Posterior vena cava (tissue), 2 donors: ENCODE results near the gene IL12RB1. TPM values are rescaled to one million over a fixed set of nuclear protein-coding genes. Genes with fewer than 3 reads are reported as not detected.

Source experiments
- DNase-seq: peaks from one replicate; pipeline ENCODE4 v3.0.0-alpha.2; 2020; ENCODE audit warnings: low spot score
- intact Hi-C, 2 donors: fragments of 100-400 bp; cut with DNase I; formaldehyde crosslinking; loops; one replicate each; pipeline versions ENCODE4 v1.14.1 to v1.14.2; 2022 to 2023
- long read RNA-seq, 2 donors: library from polyadenylated mRNA; unstranded; transcript quantifications; one replicate each; pipeline ENCODE4 v2.0.0, GENCODE V29; 2020 to 2021
- total RNA-seq, 2 donors: library from RNA; stranded (reverse); fragmentation: NEBNext Ultra II Directional; extraction: Animal tissue kit (Norgen Biotek cat#: 25700); gene quantifications; one replicate each; pipeline ENCODE4 v1.2.1, GENCODE V29; 2021
- donor health status: DM: yes; HTN: yes; CAD: no.
- donor health status: DM: yes; HTN: yes; CAD: no.

IL12RB1 gene
- 1 to 10 TPM; 1.7 to 2.3 TPM for total RNA-seq
- long read RNA-seq, donor 1 = 0 reads
- long read RNA-seq, donor 2 = 0 reads

- DNase-seq = no peak
- intact Hi-C loops = no loop called here
Measured at GRCh38 chr19:18086590-18087138, at the start of gene IL12RB1. IL12RB1 (minus strand) TSS chr19:18086934; CDS start chr19:18086823, 111 bp downstream.

DNA sequence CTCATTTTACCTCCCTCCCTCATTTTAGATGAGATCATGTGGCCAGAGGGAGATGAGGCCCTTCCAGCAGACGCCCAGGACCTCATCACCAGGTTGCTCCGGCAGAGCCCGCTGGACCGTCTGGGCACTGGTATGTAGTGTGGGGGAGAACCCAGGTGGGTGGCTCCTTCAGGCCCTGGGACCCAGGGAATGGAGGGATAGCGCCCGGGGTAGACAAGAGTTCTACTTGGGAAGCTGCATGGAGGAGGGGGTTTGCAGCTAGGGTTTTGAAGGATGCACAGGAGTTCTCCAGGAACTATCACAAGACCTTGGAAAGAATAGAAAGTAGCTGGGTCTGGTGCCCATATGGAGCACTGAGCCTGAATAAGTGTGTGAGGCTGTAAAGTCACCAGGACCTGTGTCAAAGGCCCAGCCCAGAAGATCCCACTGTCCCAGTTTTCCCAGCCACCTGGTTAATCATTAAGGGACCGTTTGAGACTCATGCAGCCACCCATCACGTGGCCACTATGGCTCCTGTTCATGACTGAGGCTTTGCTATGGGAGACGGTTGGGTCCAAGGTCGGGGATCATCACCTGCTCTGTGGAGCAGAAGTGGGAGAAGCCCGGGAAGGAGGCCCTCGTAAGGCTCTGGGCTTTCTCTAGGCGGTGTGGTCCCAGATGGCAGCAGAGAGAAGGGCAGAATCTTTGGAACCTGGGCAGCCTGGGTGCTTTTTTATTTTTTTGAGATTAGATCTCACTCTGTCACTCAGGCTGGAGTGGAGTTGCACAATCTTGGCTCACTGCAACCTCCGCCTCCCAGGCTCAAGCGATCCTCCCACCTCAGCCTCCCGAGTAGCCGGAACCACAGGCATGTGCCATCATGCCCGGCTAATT, 49.2 kb upstream of the IL12RB1 start:
- DNase-seq = no peak
- intact Hi-C loops = no loop called here

- DNase-seq = no peak
- intact Hi-C loops = no loop called here
Measured at GRCh38 chr19:18131841-18132596, 45.3 kb upstream of the IL12RB1 start.

- no peak for DNase-seq
- intact Hi-C loops = no loop called here
Measured at GRCh38 chr19:18130523-18131242, 43.9 kb upstream of the IL12RB1 start.

- intact Hi-C loops = loop anchor here in 1 of 2 donors (10.0 kb wide), 1 partner anchor 794 kb away; the partner anchor contains the start of genes ANO8 and GTPBP3
- DNase-seq = no peak
Measured at GRCh38 chr19:18128805-18129204, 42.1 kb upstream of the IL12RB1 start.

GRCh38 chr19:18128044-18128443, 41.3 kb upstream of the IL12RB1 start:
- intact Hi-C loops = loop anchor here in 1 of 2 donors (10.0 kb wide), 1 partner anchor 793 kb away; the partner anchor contains the start of genes ANO8 and GTPBP3
- no peak for DNase-seq

- intact Hi-C loops = loop anchor here in 1 of 2 donors (10.0 kb wide), 1 partner anchor 791 kb away; the partner anchor contains the start of genes ANO8 and GTPBP3
Measured at GRCh38 chr19:18126097-18126496, 39.4 kb upstream of the IL12RB1 start.

DNA sequence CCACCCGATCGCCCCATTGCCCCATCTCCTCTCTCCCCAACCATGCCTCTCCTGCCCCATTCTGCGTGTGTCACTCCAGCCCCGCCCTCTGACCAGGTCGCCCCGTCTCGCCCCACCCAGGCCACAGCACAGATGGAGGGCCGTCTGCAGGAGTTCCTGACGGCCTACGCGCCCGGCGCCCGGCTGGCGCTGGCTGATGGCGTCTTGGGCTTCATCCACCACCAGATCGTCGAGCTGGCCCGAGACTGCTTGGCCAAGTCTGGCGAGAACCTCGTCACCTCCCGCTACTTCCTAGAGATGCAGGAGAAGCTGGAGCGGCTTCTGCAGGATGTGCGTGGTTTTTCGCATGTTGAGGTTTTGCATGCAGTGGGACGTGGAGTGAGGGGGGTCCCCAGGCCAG, 37.1 kb upstream of the IL12RB1 start:
- DNase-seq = no peak
- intact Hi-C loops = loop anchor here in 1 of 2 donors (10.0 kb wide), 1 partner anchor 789 kb away; the partner anchor contains the start of genes ANO8 and GTPBP3

More at GRCh38 chr19:18126097-18126496, 39.4 kb upstream of the IL12RB1 start:
- DNase-seq = no peak

DNA sequence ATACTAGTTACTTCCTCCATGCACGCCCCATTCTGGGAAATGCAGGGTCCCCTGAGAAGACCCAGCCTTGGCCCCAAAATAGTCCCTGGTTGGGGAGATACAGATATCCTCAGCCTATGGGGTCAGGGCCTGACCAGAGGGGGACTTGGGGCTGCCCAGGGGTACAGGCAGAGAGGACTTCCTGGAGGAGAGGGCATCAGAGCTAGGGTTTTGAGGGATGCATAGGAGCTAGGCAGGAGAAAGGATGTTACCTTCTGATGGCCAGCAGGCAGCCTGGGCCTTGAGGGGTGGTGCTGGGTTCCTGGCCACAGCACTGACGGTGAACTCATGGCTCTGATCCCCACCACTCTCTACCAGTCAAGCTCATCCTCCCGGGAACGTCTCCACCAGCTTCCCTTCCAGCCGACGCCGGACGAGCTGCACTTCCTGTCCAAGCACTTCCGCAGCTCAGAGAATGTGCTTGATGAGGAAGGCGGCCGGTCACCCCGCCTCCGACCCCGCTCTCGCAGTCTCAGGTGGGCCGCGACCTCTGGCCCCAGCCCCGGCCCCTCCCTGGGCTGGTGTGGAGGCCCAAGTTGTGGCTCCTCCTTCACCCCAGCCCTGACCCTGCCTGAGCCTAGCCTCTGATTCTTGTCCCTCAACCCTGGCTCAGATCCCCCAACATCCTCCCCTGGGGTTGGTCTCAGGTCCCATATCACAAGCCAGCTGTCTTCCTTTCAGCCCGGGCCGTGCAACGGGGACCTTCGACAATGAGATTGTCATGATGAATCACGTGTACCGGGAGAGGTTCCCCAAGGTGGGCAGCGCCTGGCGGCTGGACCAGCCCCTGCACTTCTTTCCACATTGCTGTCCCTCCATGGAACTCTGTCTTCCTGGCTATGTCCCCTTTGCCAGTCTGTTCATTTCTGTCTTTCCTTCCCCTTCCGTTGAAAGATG, 36.4 kb upstream of the IL12RB1 start:
- intact Hi-C loops = loop anchor here in 1 of 2 donors (10.0 kb wide), 1 partner anchor 788 kb away; the partner anchor contains the start of genes ANO8 and GTPBP3

DNA sequence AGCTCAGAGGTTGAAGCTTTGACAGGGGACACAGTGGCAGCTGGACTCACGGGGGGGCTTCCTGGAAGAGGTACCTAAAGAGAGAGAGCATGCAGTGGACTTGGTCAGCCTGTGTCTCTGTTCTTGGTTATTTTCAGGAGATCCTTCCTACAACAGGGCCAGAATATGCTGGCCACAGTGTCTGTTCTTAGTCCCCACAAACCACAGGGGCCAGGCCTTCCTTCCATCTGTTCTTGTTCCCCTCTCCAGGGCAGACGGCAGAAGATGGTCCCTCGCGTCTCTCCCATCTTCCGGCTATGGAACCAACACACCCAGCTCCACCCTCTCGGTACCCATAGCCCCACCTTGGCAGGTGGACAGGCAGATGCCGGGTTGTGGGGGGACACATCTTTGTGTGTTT, 35.7 kb upstream of the IL12RB1 start:
- intact Hi-C loops = loop anchor here in 1 of 2 donors (10.0 kb wide), 1 partner anchor 788 kb away; the partner anchor contains the start of genes ANO8 and GTPBP3
- no peak for DNase-seq

More for the DNA sequence above, 36.4 kb upstream of the IL12RB1 start:
- no peak for DNase-seq

GRCh38 chr19:18121166-18121565, 34.4 kb upstream of the IL12RB1 start:
- no peak for DNase-seq
- intact Hi-C loops = loop anchor here in 1 of 2 donors (10.0 kb wide), 1 partner anchor 786 kb away; the partner anchor contains the start of genes ANO8 and GTPBP3

GRCh38 chr19:18120127-18120526, 33.4 kb upstream of the IL12RB1 start:
- no peak for DNase-seq
- intact Hi-C loops = loop anchor here in 1 of 2 donors (10.0 kb wide), 1 partner anchor 785 kb away; the partner anchor contains the start of genes ANO8 and GTPBP3

- intact Hi-C loops = loop anchor here (5.0 to 10.0 kb wide), 2 partner anchors 38 to 785 kb away; partner anchors contain the start of genes ANO8 (in 1 of the 2) and GTPBP3 (in 1 of the 2)
- DNase-seq = no peak
Measured at GRCh38 chr19:18119717-18120105, 33.0 kb upstream of the IL12RB1 start.

- no peak for DNase-seq
- intact Hi-C loops = loop anchor here in 1 of 2 donors (5.0 kb wide), 1 partner anchor 38 kb away; no protein-coding TSS in a partner anchor
Measured at GRCh38 chr19:18119013-18119716, 32.4 kb upstream of the IL12RB1 start.

DNA sequence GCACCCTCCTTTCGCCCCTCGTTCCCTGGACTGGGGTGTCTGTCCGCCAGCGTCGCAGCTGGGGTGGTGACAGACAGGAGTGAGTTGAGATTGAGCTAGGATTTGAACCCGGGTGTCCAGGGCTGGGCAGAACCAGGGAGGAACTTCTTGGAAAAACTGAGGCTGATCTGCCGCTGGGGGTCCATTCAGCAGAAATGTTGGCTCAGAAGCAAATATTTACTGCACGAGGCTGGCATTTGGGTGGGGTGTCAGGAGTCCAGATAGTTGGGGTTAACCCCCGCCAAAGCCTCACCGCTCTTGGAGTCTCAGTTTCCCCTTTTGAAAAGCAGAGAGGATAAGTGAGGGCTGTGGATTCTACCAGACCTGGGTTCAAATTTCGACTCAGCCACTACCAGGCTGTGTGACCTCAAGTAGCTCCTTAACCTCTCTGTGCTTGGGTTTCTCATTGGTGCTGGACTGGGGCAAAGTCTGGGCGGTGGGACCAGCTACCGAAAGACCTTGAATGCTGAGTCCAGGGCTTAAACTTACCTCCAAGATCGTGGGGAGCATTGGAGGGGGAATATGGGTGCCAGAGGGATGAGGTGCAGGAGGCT, 31.8 kb upstream of the IL12RB1 start:
- intact Hi-C loops = loop anchor here in 1 of 2 donors (5.0 kb wide), 1 partner anchor 39 kb away; no protein-coding TSS in a partner anchor
- no peak for DNase-seq
